ENCODE results near the gene CEACAM3.

CEACAM3 gene

GRCh38 chr19:41849067-41849466, 52.7 kb downstream of the CEACAM3 start:
- Histone ChIP-seq H3K4me3 (ENCODE audit: low read depth, low read length) (no peak overlapping the region), H3K4me1 (ENCODE audit: control insufficient read depth, insufficient read depth, low read length) (no peaks in the 10 kb centered on the region), H3K36me3 (ENCODE audit: control insufficient read depth in 2 of 2, insufficient read depth in 1 of 2, low read length in 2 of 2) (no peaks in the 10 kb centered on the region), H3K27ac (ENCODE audit: extremely low read depth, low read depth, low read length) (no peak overlapping the region), H3K9me3 (ENCODE audit: control insufficient read depth, insufficient read depth, low read depth, low read length) (no peaks in the 10 kb centered on the region)
- TF ChIP-seq IKZF3 (tag by site-specific recombination; IDR thresholded peaks at IDR 0.05), result no peak
- TF ChIP-seq MZF1 (tag by site-specific recombination; IDR thresholded peaks at IDR 0.05; ENCODE audit: borderline replicate concordance), result no peak
- peak; percentile 55; the same call in 1 of the 2 replicates for TF ChIP-seq ZNF449 (tag by site-specific recombination; IDR thresholded peaks at IDR 0.05)
- TF ChIP-seq ZNF362 (tag by site-specific recombination; IDR thresholded peaks at IDR 0.05), result no peak
- TF ChIP-seq ZNF658 (tag by site-specific recombination; IDR thresholded peaks at IDR 0.05), result no peak
- POLR2A ChIA-PET, result interaction anchor here (1.2 to 5.5 kb wide), 2 partner anchors 11 to 20 kb away, joined by 4 to 54 read pairs; partner anchors contain the start of gene RPS19
- CTCF ChIA-PET, result interaction anchor here (1.6 to 4.7 kb wide), 2 partner anchors 11 to 13 kb away, joined by 7 to 49 read pairs; partner anchors contain the start of gene RPS19

- H3K36me3 ChIP-seq (ENCODE audit: control insufficient read depth in 2 of 2, insufficient read depth in 1 of 2, low read length in 2 of 2), result no peaks in the 10 kb centered on the region
- no peak for TF ChIP-seq ZNF654 (tag by site-specific recombination; IDR thresholded peaks at IDR 0.05; ENCODE audit: low read depth)
- TF ChIP-seq ZNF18 (tag by site-specific recombination; IDR thresholded peaks at IDR 0.05), result no peak
- no peak for TF ChIP-seq ZBTB49 (tag by site-specific recombination; IDR thresholded peaks at IDR 0.05; ENCODE audit: low read depth)
- TF ChIP-seq PRDM10 (tag by site-specific recombination; IDR thresholded peaks at IDR 0.05), result no peak
- no peak for TF ChIP-seq ZNF747 (tag by site-specific recombination; IDR thresholded peaks at IDR 0.05)
- no peak for TF ChIP-seq ZNF473 (tag by site-specific recombination; IDR thresholded peaks at IDR 0.05)
- no peak for TF ChIP-seq MEIS1 (CRISPR knock-in tag; IDR thresholded peaks at IDR 0.05; ENCODE audit: borderline replicate concordance)
- no peak for TF ChIP-seq HOXA7 (CRISPR knock-in tag; IDR thresholded peaks at IDR 0.05; ENCODE audit: borderline replicate concordance)
- TF ChIP-seq PATZ1 (tag by site-specific recombination; IDR thresholded peaks at IDR 0.05), result no peak
- TF ChIP-seq ZNF48 (tag by site-specific recombination; IDR thresholded peaks at IDR 0.05), result no peak
- no peak for TF ChIP-seq ZNF26 (tag by site-specific recombination; IDR thresholded peaks at IDR 0.05)
- no peak for TF ChIP-seq ZNF114 (tag by site-specific recombination; IDR thresholded peaks at IDR 0.05)
- no peak for TF ChIP-seq ZNF211 (tag by site-specific recombination; IDR thresholded peaks at IDR 0.05; ENCODE audit: low read depth)
- no peak for TF ChIP-seq ZNF571 (tag by site-specific recombination; IDR thresholded peaks at IDR 0.05)
- TF ChIP-seq TRIM28 (IDR thresholded peaks at IDR 0.05; ENCODE audit: borderline replicate concordance, low read length), result no peak
- H3K4me1 ChIP-seq (ENCODE audit: control insufficient read depth, insufficient read depth, low read length), result no peaks in the 10 kb centered on the region
- POLR2A ChIA-PET, result interaction anchor here (0.7 to 5.5 kb wide), 2 partner anchors 10 to 13 kb away, joined by 4 to 54 read pairs; partner anchors contain the start of gene RPS19
- H3K4me3 ChIP-seq (ENCODE audit: low read depth, low read length), result no peak overlapping the region
- H3K27ac ChIP-seq (ENCODE audit: extremely low read depth, low read depth, low read length), result no peak overlapping the region
- H3K9me3 ChIP-seq (ENCODE audit: control insufficient read depth, insufficient read depth, low read depth, low read length), result no peaks in the 10 kb centered on the region
- CTCF ChIA-PET, result interaction anchor here (0.6 to 4.7 kb wide), 4 partner anchors 9 to 84 kb away, joined by 3 to 49 read pairs (median 8); no protein-coding TSS in a partner anchor
These were observed 54.0 kb downstream of the CEACAM3 start for GRCh38 chr19:41850381-41850780.
